ENCODE data around the gene NAA35.
"Not testable (repeated sequence)": the region's sequence is repeated elsewhere in the genome, so short reads cannot be mapped to it uniquely, and the experiment has no call there.

The NAA35 gene

GRCh38 chr9:85943757-85944430, 2.9 kb downstream of the NAA35 start:
- intact Hi-C loops (cut with DNase I) = no loop called here
- DNase-seq = no peak

GRCh38 chr9:85944672-85945071, 3.7 kb downstream of the NAA35 start:
- no peak for DNase-seq
- intact Hi-C loops (cut with DNase I) = no loop called here

GRCh38 chr9:85949586-85950335, 8.8 kb downstream of the NAA35 start:
- intact Hi-C loops (cut with DNase I) = no loop called here
- DNase-seq = no peak

- no peak for DNase-seq
- intact Hi-C loops (cut with DNase I) = no loop called here
Observed at GRCh38 chr9:85959955-85960354, 19.0 kb downstream of the NAA35 start.

GRCh38 chr9:85960688-85961093, 19.7 kb downstream of the NAA35 start:
- no peak for DNase-seq
- intact Hi-C loops (cut with DNase I) = no loop called here

GRCh38 chr9:85964526-85964925, 23.6 kb downstream of the NAA35 start:
- no peak for DNase-seq
- intact Hi-C loops (cut with DNase I) = no loop called here

GRCh38 chr9:85964949-85965348, 24.0 kb downstream of the NAA35 start:
- no peak for DNase-seq
- intact Hi-C loops (cut with DNase I) = no loop called here

- intact Hi-C loops (cut with DNase I) = no loop called here
- DNase-seq = no peak
Observed at GRCh38 chr9:85969727-85970126, 28.8 kb downstream of the NAA35 start.

GRCh38 chr9:85971731-85972130, 30.8 kb downstream of the NAA35 start:
- no peak for DNase-seq

GRCh38 chr9:85973238-85973637, 32.3 kb downstream of the NAA35 start:
- no peak for DNase-seq
- intact Hi-C loops (cut with DNase I) = no loop called here

More at GRCh38 chr9:85971731-85972130, 30.8 kb downstream of the NAA35 start:
- intact Hi-C loops (cut with DNase I) = no loop called here

GRCh38 chr9:85974055-85974547, 33.2 kb downstream of the NAA35 start:
- intact Hi-C loops (cut with DNase I); DNase-seq: not testable (repeated sequence)

- intact Hi-C loops (cut with DNase I) = no loop called here
- DNase-seq = no peak
Observed at GRCh38 chr9:85978496-85978895, 37.5 kb downstream of the NAA35 start.

- no peak for DNase-seq
- intact Hi-C loops (cut with DNase I) = no loop called here
Observed at GRCh38 chr9:85981369-85981768, 40.4 kb downstream of the NAA35 start.

- DNase-seq = no peak
- intact Hi-C loops (cut with DNase I) = no loop called here
Observed at GRCh38 chr9:85984457-85984856, 43.5 kb downstream of the NAA35 start.

- no peak for DNase-seq
- intact Hi-C loops (cut with DNase I) = no loop called here
Observed at GRCh38 chr9:85987236-85987635, 46.3 kb downstream of the NAA35 start.

GRCh38 chr9:85994191-85994590, 53.2 kb downstream of the NAA35 start:
- DNase-seq = no peak
- intact Hi-C loops (cut with DNase I) = no loop called here

GRCh38 chr9:85995097-85995496, 54.2 kb downstream of the NAA35 start:
- intact Hi-C loops (cut with DNase I) = no loop called here
- DNase-seq = no peak

GRCh38 chr9:85995599-85995998, 54.7 kb downstream of the NAA35 start:
- DNase-seq = no peak
- intact Hi-C loops (cut with DNase I) = no loop called here

GRCh38 chr9:86005253-86005775, 64.4 kb downstream of the NAA35 start:
- no peak for DNase-seq
- intact Hi-C loops (cut with DNase I) = no loop called here

- DNase-seq = no peak
- intact Hi-C loops (cut with DNase I) = no loop called here
Observed at GRCh38 chr9:86009133-86009532, 68.2 kb downstream of the NAA35 start.

GRCh38 chr9:86020731-86021130, 79.8 kb downstream of the NAA35 start:
- DNase-seq = no peak

GRCh38 chr9:86021166-86021565, 80.2 kb downstream of the NAA35 start:
- DNase-seq = no peak
- intact Hi-C loops (cut with DNase I) = no loop called here

More at GRCh38 chr9:86020731-86021130, 79.8 kb downstream of the NAA35 start:
- intact Hi-C loops (cut with DNase I) = no loop called here

Measured in posterior cingulate gyrus (tissue), 11 donors.